ENCODE results near the gene EXOSC9. TPM values are rescaled to one million over a fixed set of nuclear protein-coding genes. Genes with fewer than 3 reads are reported as not detected.

Gene EXOSC9
- total RNA-seq, 1 donor from 2014 or later: 15.8 TPM

- H3K4me1 Mint-ChIP-seq (ENCODE audit: low read depth): peaks cover 31% of the 10 kb centered on the region
- no peak overlapping the region for H3K27ac Mint-ChIP-seq (ENCODE audit: unreplicated experiment)
- TF ChIP-seq CTCF (IDR thresholded peaks at IDR 0.05): no peak
- H3K27me3 Mint-ChIP-seq (ENCODE audit: low read depth): no peaks in the 10 kb centered on the region
- H3K36me3 Mint-ChIP-seq (ENCODE audit: low read depth): peaks cover 1% of the 10 kb centered on the region
- H3K9me3 Mint-ChIP-seq (ENCODE audit: low read depth): peaks cover 14% of the 10 kb centered on the region
- DNase-seq (ENCODE audit: low spot score): no peak
- no peak overlapping the region for H3K4me3 Mint-ChIP-seq (ENCODE audit: unreplicated experiment)
Measured at GRCh38 chr4:121783210-121783609, 17.9 kb upstream of the EXOSC9 start.

- Mint-ChIP-seq H3K9me3 (ENCODE audit: low read depth) (peaks cover 14% of the 10 kb centered on the region), H3K4me3 (ENCODE audit: unreplicated experiment) (no peak overlapping the region), H3K27me3 (ENCODE audit: low read depth) (no peaks in the 10 kb centered on the region), H3K4me1 (ENCODE audit: low read depth) (peaks cover 42% of the 10 kb centered on the region), H3K36me3 (ENCODE audit: low read depth) (peaks cover 1% of the 10 kb centered on the region), H3K27ac (ENCODE audit: unreplicated experiment) (peak overlapping the region; percentile 91)
- TF ChIP-seq CTCF (IDR thresholded peaks at IDR 0.05): no peak
- DNase-seq (ENCODE audit: low spot score): no peak
Measured at GRCh38 chr4:121784401-121784800, 16.7 kb upstream of the EXOSC9 start.

GRCh38 chr4:121784975-121785374 lies 16.1 kb upstream of the EXOSC9 start:
- peaks cover 48% of the 10 kb centered on the region for H3K4me1 Mint-ChIP-seq (ENCODE audit: low read depth)
- H3K27me3 Mint-ChIP-seq (ENCODE audit: low read depth): no peaks in the 10 kb centered on the region
- DNase-seq (ENCODE audit: low spot score): no peak
- H3K4me3 Mint-ChIP-seq (ENCODE audit: unreplicated experiment): no peak overlapping the region
- peak overlapping the region; percentile 91 for H3K27ac Mint-ChIP-seq (ENCODE audit: unreplicated experiment)
- peaks cover 14% of the 10 kb centered on the region for H3K9me3 Mint-ChIP-seq (ENCODE audit: low read depth)
- peaks cover 1% of the 10 kb centered on the region for H3K36me3 Mint-ChIP-seq (ENCODE audit: low read depth)
- TF ChIP-seq CTCF (IDR thresholded peaks at IDR 0.05): no peak

- peaks cover 14% of the 10 kb centered on the region for H3K9me3 Mint-ChIP-seq (ENCODE audit: low read depth)
- H3K36me3 Mint-ChIP-seq (ENCODE audit: low read depth): peaks cover 1% of the 10 kb centered on the region
- DNase-seq (ENCODE audit: low spot score): no peak
- peaks cover 53% of the 10 kb centered on the region for H3K4me1 Mint-ChIP-seq (ENCODE audit: low read depth)
- peak overlapping the region; percentile 91 for H3K27ac Mint-ChIP-seq (ENCODE audit: unreplicated experiment)
- no peak overlapping the region for H3K4me3 Mint-ChIP-seq (ENCODE audit: unreplicated experiment)
- H3K27me3 Mint-ChIP-seq (ENCODE audit: low read depth): no peaks in the 10 kb centered on the region
- TF ChIP-seq CTCF (IDR thresholded peaks at IDR 0.05): no peak
Measured at GRCh38 chr4:121785479-121785878, 15.6 kb upstream of the EXOSC9 start.

GRCh38 chr4:121786221-121786620 lies 14.9 kb upstream of the EXOSC9 start:
- Mint-ChIP-seq H3K27ac (ENCODE audit: unreplicated experiment) (no peak overlapping the region), H3K4me1 (ENCODE audit: low read depth) (peaks cover 60% of the 10 kb centered on the region), H3K27me3 (ENCODE audit: low read depth) (no peaks in the 10 kb centered on the region)

More at GRCh38 chr4:121786221-121786620, 14.9 kb upstream of the EXOSC9 start:
- no peak for TF ChIP-seq CTCF (IDR thresholded peaks at IDR 0.05)
- no peak for DNase-seq (ENCODE audit: low spot score)
- Mint-ChIP-seq H3K4me3 (ENCODE audit: unreplicated experiment) (no peak overlapping the region), H3K9me3 (ENCODE audit: low read depth) (peaks cover 14% of the 10 kb centered on the region), H3K36me3 (ENCODE audit: low read depth) (peaks cover 1% of the 10 kb centered on the region)
